ENCODE measurements around the gene CHRNA9. TPM values are rescaled to one million over a fixed set of nuclear protein-coding genes. Genes with fewer than 3 reads are reported as not detected.

The CHRNA9 gene
- total and polyA plus RNA-seq, 12 donors, result not detected

DNA sequence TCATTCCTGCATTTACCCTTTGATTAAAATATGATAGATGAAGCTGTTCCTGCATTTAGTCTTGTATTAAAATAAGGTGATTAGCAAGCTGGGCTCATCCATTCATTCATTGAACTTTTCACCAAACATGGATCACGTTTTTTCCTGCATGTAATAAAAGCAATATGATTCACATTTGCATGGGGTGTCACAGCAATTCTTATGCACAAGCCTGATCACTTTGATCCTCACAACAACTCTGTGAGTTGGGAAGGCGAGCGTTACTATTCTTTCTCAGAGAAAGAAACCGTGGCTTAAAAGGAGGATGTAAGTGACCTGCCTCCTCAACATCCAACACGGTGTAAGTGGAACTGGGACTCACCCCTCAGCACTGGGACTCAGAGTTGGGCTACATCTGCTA lies 20.0 kb downstream of the CHRNA9 start:
- Histone ChIP-seq H3K4me3 (no peak overlapping the region), H3K9me3 (replicated peaks in 1 of 3) (no peaks in the 10 kb centered on the region), H3K36me3 (replicated peaks in 1 of 2) (no peaks in the 10 kb centered on the region), H3K27me3 (no peaks in the 10 kb centered on the region), H3K4me1 (replicated peaks in 1 of 2) (no peaks in the 10 kb centered on the region), H3K27ac (no peak overlapping the region)
- DNase-seq, result no peak
- 67 to 83% (median 79%) methylated on average over 5 of the region's 5 CpGs for WGBS, 4 donors
- TF ChIP-seq, protein P1, sequence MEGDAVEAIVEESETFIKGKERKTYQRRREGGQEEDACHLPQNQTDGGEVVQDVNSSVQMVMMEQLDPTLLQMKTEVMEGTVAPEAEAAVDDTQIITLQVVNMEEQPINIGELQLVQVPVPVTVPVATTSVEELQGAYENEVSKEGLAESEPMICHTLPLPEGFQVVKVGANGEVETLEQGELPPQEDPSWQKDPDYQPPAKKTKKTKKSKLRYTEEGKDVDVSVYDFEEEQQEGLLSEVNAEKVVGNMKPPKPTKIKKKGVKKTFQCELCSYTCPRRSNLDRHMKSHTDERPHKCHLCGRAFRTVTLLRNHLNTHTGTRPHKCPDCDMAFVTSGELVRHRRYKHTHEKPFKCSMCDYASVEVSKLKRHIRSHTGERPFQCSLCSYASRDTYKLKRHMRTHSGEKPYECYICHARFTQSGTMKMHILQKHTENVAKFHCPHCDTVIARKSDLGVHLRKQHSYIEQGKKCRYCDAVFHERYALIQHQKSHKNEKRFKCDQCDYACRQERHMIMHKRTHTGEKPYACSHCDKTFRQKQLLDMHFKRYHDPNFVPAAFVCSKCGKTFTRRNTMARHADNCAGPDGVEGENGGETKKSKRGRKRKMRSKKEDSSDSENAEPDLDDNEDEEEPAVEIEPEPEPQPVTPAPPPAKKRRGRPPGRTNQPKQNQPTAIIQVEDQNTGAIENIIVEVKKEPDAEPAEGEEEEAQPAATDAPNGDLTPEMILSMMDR (IDR thresholded peaks at IDR 0.05), result no peak
- no peak for TF ChIP-seq POLR2A (IDR thresholded peaks at IDR 0.05)
- intact Hi-C loops (cut with DNase I), result no loop called here

DNA sequence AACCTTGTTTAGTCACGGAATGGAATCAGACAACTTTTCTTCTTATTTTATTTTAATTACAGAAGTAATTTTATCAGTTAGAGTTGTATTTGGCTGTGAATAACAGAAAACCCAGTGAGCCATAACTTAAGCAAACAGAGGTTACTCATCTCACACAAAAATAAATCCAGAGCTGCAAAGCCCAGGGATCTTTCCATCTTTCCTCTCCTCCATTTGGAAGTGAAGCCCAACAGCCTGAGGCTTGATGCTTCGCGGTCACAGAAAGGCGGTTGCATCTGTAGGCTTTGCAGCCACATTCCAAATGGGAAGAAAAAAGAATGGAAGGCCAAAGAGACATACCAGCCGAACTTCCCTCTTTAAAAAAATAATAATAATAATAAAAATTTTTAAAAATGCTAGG lies 22.6 kb downstream of the CHRNA9 start:
- no peaks in the 10 kb centered on the region for H3K36me3 ChIP-seq (replicated peaks in 1 of 2)
- DNase-seq, result no peak
- H3K27me3 ChIP-seq, result no peaks in the 10 kb centered on the region
- no peaks in the 10 kb centered on the region for H3K9me3 ChIP-seq (replicated peaks in 1 of 3)
- H3K4me1 ChIP-seq (replicated peaks in 1 of 2), result no peaks in the 10 kb centered on the region
- no peak overlapping the region for H3K4me3 ChIP-seq
- no peak overlapping the region for H3K27ac ChIP-seq
- TF ChIP-seq, protein P1 (IDR thresholded peaks at IDR 0.05), result no peak
- no peak for TF ChIP-seq POLR2A (IDR thresholded peaks at IDR 0.05)
- WGBS, 4 donors, result 84 to 90% (median 88%) methylated on average over 5 of the region's 5 CpGs
- intact Hi-C loops (cut with DNase I), result no loop called here

DNA sequence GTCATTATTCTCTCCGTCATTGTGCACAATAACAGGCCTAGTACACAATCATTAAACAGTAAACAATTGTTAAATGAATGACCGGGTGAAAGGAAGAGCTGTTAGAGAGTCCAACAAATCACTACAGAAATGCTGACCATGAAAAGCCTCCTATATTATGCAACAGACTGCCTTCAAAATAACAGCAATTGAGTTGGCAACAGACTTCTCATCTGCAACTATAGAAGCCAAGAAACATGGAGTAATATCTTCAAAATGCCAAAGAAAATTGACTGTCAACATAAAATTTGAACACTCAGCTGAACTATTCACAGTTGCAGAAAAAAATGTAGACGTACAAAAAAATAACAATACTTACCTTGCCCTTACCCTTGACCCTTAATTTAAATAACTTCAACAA lies 26.2 kb downstream of the CHRNA9 start:
- intact Hi-C loops (cut with DNase I), result no loop called here
- H3K4me3 ChIP-seq, result no peak overlapping the region
- 79 to 86% (median 85%) methylated on average over 3 of the region's 3 CpGs for WGBS, 4 donors
- no peaks in the 10 kb centered on the region for H3K4me1 ChIP-seq (replicated peaks in 1 of 2)
- H3K9me3 ChIP-seq (replicated peaks in 1 of 3), result no peaks in the 10 kb centered on the region
- H3K27ac ChIP-seq, result no peak overlapping the region
- TF ChIP-seq POLR2A (IDR thresholded peaks at IDR 0.05), result no peak
- H3K36me3 ChIP-seq (replicated peaks in 1 of 2), result no peaks in the 10 kb centered on the region
- DNase-seq, result no peak
- no peaks in the 10 kb centered on the region for H3K27me3 ChIP-seq

DNA sequence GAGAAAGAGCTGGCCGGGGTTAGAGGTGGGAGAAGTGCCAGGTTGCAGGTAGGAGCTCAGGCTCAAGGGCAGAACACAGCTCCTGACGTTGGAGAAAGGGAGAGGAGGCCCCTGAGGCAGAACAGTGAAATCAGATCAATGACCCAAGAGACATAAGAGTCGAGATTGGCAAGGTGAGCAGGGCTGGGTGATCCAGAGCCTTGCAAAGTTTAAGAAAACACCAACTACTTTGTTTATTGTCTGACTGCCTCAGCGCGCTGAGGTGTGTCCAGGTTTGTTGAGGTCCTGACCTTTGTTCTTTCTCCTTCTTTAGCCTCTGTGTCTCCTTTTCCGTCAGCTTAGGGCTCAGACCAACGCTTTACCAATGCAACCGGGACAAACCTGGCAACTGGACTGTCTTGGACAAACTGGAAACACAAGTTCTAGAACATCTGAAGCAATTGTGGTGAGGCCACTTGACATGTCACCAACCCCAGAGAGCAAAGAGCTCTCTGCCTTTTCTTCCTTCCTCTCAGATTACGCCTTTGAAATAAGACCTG lies 28.3 kb downstream of the CHRNA9 start:
- Histone ChIP-seq H3K27ac (no peak overlapping the region), H3K27me3 (no peaks in the 10 kb centered on the region), H3K36me3 (replicated peaks in 1 of 2) (no peaks in the 10 kb centered on the region), H3K4me1 (replicated peaks in 1 of 2) (no peaks in the 10 kb centered on the region), H3K9me3 (replicated peaks in 1 of 3) (no peaks in the 10 kb centered on the region), H3K4me3 (no peak overlapping the region)
- TF ChIP-seq, protein P1 (IDR thresholded peaks at IDR 0.05), result no peak
- no peak for TF ChIP-seq POLR2A (IDR thresholded peaks at IDR 0.05)
- 78 to 82% (median 80%) methylated on average over 9 of the region's 9 CpGs for WGBS, 4 donors
- DNase-seq, result no peak
- intact Hi-C loops (cut with DNase I), result no loop called here

DNA sequence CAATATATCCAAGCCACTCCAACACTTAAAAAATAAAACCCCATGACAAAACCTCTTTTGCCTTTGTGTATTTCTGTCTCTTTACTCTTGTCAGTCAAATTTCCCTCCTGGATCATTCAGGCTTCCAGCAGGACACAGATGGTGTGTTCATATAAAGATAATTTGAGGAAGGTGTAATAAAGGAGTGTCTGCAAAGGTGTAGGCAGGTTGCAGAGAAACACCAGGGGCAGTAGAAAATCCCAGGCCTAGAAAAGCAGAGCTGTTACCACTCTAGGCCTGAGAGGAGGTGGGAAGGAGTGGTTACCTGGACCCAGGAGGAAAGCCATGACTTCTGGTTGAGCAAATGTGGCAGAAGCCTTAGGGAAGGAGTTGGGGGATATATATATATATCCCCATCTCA lies 28.8 kb downstream of the CHRNA9 start:
- TF ChIP-seq, protein P1 (IDR thresholded peaks at IDR 0.05), result no peak
- TF ChIP-seq POLR2A (IDR thresholded peaks at IDR 0.05), result no peak
- Histone ChIP-seq H3K4me1 (replicated peaks in 1 of 2) (no peaks in the 10 kb centered on the region), H3K4me3 (no peak overlapping the region), H3K27ac (no peak overlapping the region), H3K36me3 (replicated peaks in 1 of 2) (no peaks in the 10 kb centered on the region), H3K9me3 (replicated peaks in 1 of 3) (no peaks in the 10 kb centered on the region), H3K27me3 (no peaks in the 10 kb centered on the region)
- intact Hi-C loops (cut with DNase I), result no loop called here
- DNase-seq, result no peak

Data from adrenal gland (tissue), 12 donors.